ENCODE results near the gene NSMF.
"Not testable (repeated sequence)": the region's sequence is repeated elsewhere in the genome, so short reads cannot be mapped to it uniquely, and the experiment has no call there.

Gene NSMF

GRCh38 chr9:137477778-137478612 lies 18.9 kb upstream of the NSMF start:
- in situ Hi-C loops (cut with HindIII; ENCODE audit: low sequenced_read_pairs): no loop called here

GRCh38 chr9:137476856-137477255 lies 17.7 kb upstream of the NSMF start:
- in situ Hi-C loops (cut with HindIII; ENCODE audit: low sequenced_read_pairs): no loop called here

DNA sequence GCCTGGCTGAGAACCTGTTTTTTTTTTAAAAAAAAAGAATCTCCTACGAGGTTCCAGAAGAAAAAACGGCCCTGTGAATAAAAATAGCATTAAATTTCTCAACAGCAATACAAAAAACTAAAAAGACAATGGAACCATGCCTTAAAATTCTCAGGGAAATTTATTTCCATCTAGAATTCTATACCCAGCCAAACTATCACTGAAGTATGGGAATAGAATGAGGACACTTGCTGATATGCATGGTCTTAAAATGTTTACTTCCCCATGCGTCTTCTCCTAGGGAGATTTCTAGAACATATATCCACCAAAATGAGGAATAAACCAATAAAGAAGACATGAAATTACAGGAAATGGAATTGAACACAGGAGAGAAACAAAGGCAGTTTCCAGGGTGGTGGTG lies 16.5 kb upstream of the NSMF start:
- in situ Hi-C loops (cut with HindIII; ENCODE audit: low sequenced_read_pairs): no loop called here

DNA sequence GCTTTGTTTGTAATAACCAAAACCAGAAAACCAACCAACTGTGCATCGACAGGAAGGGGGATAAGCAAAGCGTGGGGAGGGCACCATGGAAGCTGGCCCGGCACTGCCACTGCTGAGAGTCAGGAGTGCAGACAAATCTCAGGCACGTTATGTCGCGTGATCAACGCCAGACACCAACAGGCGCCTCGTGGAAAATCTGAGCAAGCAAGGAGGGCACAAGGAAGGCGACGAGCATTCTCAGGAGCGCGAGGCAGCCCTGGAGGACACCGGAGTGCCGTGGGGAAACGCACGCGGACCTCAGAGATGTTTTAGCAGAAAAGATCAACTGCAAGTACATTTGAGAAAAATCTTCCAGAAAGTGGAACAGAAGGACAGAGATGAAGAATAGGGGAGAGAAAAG lies 15.1 kb upstream of the NSMF start:
- in situ Hi-C loops (cut with HindIII; ENCODE audit: low sequenced_read_pairs): no loop called here

GRCh38 chr9:137470785-137471184 lies 11.7 kb upstream of the NSMF start:
- in situ Hi-C loops (cut with HindIII; ENCODE audit: low sequenced_read_pairs): no loop called here

GRCh38 chr9:137467896-137468295 lies 8.8 kb upstream of the NSMF start:
- in situ Hi-C loops (cut with HindIII; ENCODE audit: low sequenced_read_pairs): no loop called here

DNA sequence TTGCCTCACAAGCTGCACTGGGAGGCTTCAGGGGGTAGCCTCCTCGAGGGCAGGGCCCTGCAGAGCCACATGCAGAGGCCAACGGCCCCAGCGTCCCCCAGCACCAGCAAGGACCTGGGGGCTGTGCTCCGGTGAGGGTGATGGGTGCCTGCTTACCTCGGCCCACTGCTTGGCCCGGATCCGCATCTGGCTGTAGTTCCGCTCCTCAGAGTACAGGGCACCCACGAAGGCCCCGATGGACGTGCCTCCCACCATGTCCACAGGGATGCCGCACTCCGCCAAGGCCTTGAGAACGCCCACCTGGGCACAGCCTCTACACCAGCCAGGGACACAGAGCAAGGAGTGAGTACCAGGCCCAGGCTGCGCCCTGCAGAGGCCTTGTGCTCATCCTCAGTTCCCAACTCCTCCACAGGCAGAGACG lies 8.0 kb upstream of the NSMF start:
- in situ Hi-C loops (cut with HindIII; ENCODE audit: low sequenced_read_pairs): no loop called here

DNA sequence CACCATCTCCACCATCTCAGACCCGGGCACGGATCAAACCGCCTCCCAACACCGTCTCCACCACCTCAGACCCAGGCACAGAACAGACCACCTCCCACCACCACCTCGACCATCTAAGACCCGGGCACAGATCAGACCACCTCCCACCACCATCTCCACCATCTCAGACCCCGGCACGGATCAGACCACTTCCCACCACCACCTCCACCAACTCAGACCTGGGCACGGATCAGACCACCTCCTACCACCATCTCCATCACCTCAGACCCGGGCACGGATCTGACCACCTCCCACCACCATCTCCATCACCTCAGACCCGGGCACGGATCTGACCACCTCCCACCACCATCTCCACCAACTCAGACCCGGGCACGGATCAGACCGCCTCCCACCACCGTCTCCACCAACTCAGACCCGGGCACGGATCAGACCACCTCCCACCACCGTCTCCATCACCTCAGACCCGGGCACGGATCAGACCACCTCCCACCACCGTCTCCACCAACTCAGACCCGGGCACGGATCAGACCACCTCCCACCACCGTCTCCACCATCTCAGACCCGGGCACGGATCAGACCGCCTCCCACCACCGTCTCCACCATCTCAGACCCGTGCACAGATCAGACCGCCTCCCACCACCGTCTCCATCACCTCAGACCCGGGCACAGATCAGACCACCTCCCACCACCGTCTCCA lies 7.4 kb upstream of the NSMF start:
- in situ Hi-C loops (cut with HindIII; ENCODE audit: low sequenced_read_pairs): not testable (repeated sequence)

DNA sequence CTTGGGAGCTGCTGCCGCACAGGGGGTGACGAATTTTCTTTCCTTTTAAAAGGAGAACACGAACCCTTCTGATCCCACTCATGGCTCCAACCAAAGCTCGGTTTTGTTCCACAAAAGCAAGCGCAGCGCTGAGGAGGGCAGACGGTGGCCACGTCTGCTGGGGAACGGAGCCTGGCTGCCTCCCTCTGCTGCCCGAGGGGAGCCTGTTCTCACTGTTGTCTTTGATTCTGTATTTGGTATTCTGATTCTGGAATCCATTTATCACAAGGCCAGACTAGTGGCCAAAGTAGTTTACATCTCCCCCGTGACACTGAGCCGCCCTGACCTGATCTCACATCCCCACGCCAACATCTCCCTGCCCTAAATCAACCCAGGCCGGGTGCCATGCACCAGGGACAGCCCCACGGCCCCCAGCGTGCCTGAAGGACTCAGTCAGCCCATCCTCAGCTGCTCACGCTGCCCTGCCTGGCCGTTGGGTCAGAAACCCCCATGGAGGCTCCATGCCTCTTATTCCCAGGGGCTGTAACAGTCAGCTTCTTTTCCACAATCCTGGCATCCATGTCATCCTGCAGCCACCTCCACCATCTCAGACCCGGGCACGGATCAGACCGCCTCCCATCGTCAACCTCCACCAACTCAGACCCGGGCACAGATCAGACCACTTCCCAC lies 6.7 kb upstream of the NSMF start:
- in situ Hi-C loops (cut with HindIII; ENCODE audit: low sequenced_read_pairs): no loop called here

GRCh38 chr9:137465000-137465719 lies 6.0 kb upstream of the NSMF start:
- in situ Hi-C loops (cut with HindIII; ENCODE audit: low sequenced_read_pairs): no loop called here

DNA sequence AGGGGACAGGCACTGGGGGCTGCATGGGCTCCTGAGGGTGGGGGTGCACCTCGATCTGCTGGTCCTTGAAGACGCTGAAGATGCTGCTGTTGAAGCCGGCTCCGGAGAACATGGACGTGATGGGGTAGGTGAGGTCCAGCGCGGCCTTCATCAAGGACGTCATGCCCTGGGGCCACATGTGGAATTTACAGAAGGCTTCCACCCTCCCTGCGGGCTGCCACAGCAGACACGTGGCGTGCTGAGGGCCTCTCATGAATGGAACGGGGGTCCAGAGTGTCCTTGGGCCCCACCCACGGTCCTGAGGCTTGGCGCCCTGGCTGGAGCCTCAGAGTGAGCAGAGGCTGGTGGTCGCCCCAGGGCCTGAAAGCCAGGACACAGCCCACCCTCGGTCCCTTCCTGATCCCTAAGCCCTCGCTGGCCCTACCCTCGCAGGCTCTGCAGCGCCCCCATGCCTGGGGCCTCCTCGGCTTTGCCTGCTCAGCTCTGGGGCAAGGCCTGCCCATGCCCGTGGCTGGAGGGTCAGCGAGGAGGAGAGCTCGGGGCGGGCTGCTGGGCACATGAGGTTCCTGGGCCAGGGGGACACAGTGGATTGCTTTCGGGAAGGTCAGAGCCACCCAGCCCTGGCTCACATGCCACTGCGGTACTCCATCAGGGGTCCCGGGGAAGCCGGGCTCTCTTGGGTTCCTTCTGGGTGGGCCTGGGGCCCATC lies 5.3 kb upstream of the NSMF start:
- in situ Hi-C loops (cut with HindIII; ENCODE audit: low sequenced_read_pairs): no loop called here

- in situ Hi-C loops (cut with HindIII; ENCODE audit: low sequenced_read_pairs): no loop called here
These were observed 4.8 kb upstream of the NSMF start for GRCh38 chr9:137463931-137464290.

DNA sequence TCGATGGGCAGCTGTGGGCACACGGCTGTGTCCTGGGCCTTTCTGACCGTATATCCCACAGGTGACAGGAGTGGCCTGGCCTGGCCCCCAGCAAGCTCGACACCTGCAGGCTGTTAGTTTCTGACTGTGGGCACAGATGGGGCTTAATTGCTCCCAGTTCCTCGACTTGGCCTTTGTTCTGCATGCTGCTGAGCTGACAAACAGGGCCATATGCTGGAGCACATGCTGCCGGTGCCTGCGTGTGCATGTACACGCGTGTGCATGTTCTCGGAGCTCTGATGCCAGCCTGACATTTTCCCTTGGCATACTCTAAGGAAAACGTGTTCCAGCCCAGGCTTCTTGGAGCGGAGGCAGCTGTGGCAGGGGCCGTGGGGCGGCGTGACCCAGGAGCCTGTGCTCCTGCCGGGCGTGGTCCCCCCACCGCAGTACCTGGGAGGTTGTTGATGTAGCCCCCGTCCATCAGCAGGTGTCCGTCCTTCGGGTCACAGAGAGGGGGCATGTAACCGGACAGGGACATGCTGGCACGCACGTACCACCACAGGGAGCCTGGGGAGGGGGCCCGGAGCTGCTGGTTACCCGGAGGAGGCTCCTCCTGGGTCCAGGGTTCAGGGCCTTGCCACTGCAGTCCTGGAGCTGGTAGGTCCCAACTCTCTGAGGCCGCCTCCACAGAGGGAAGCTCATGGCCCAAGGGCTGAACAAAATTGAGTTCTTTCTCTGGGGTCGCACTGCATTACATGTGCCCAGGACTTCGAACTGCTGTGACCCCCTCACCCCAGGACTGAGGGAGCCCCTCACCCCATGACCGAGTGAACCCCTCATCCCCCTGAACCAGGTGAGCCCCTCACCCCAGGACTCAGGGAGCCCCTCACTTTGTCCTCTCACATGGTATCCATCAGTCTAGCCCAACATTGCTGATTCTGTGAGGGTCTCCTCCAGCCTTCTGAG lies 4.1 kb upstream of the NSMF start:
- in situ Hi-C loops (cut with HindIII; ENCODE audit: low sequenced_read_pairs): no loop called here

DNA sequence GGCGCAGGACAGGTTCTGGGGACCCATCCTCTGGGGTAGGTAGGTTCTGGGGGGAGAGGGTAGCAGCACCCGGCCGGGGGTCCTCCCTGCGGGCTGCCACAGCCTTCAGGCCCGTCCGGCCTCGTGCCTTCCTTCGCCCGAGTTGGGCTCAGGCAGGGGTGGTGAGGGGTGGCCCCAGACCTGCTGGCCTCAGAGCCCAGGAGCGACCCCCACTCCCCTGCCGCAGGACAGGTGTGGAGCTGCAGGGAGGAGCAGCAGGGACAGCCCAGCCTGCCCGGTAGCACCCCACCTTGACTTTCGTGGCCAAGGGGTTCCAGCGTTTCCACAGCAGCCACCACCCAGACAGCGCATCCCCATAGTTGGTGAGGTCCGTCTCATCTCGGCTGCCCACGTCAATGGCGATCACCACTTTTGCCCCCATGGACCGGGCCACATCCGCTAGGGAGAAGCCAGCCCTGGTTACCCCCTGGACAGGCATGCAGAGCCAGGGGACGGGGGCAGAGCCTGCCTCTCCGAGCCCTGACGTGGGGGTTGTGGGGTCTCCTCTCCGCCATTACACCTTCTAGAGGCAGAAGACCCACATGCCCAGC lies 3.4 kb upstream of the NSMF start:
- in situ Hi-C loops (cut with HindIII; ENCODE audit: low sequenced_read_pairs): no loop called here

GRCh38 chr9:137461663-137462395 lies 2.7 kb upstream of the NSMF start:
- in situ Hi-C loops (cut with HindIII; ENCODE audit: low sequenced_read_pairs): no loop called here

- in situ Hi-C loops (cut with HindIII; ENCODE audit: low sequenced_read_pairs): no loop called here
These were observed 2.2 kb upstream of the NSMF start for GRCh38 chr9:137461316-137461662.

GRCh38 chr9:137460363-137461315 lies 1.5 kb upstream of the NSMF start:
- in situ Hi-C loops (cut with HindIII; ENCODE audit: low sequenced_read_pairs): no loop called here
